K562 (cell line): ENCODE measurements around the gene SIDT2. TPM values are rescaled to one million over a fixed set of nuclear protein-coding genes. Genes with fewer than 3 reads are reported as not detected.

Source experiments
- BCL6 ChIP-seq: fragments of 250-450 bp; sonication (Bioruptor Pico); IDR thresholded peaks from 2 replicates; pipeline ENCODE4 v1.4.0; 2020
- BMI1 ChIP-seq: fragments of 150-350 bp; IDR thresholded peaks from 2 replicates; pipeline ENCODE4 v1.6.1; 2014; ENCODE audit warnings: low read length
- CAMTA2 ChIP-seq: fragments of 250-450 bp; sonication (Bioruptor Pico); conservative IDR thresholded peaks from 2 replicates; pipeline ENCODE4 v1.5.1; 2022
- CHD2 ChIP-seq: IDR thresholded peaks from 2 replicates; pipeline ENCODE4 v1.6.1; 2011; ENCODE audit warnings: low read depth, low read length
- CXXC5 ChIP-seq: fragments of 250-450 bp; sonication (Bioruptor Pico); IDR thresholded peaks from 2 replicates; pipeline ENCODE4 v1.8.0; 2022; ENCODE audit warnings: inconsistent platforms, mild to moderate bottlenecking, moderate library complexity
- ETS2 ChIP-seq: IDR thresholded peaks from 2 replicates; pipeline ENCODE4 v1.6.1; 2016; ENCODE audit warnings: borderline replicate concordance, missing genetic modification characterization, mild to moderate bottlenecking, moderate library complexity, missing compliant biosample characterization; ENCODE audit not compliant: poor library complexity, severe bottlenecking
- GABPB2 ChIP-seq: fragments of 250-450 bp; sonication (Bioruptor Pico); conservative IDR thresholded peaks from 2 replicates; pipeline ENCODE4 v1.5.1; 2021; ENCODE audit warnings: mild to moderate bottlenecking
- GATAD2A ChIP-seq: fragments of 450-650 bp; IDR thresholded peaks from 2 replicates; pipeline ENCODE4 v1.6.1; 2017
- HDAC3 ChIP-seq: fragments of 450-650 bp; IDR thresholded peaks from 2 replicates; pipeline ENCODE4 v1.6.1; 2018; ENCODE audit warnings: borderline replicate concordance, mild to moderate bottlenecking, moderate library complexity; ENCODE audit not compliant: partially characterized antibody
- HINFP ChIP-seq: fragments of 450-650 bp; conservative IDR thresholded peaks from 2 replicates; pipeline ENCODE4 v1.6.1; 2016; ENCODE audit warnings: missing genetic modification characterization, low read depth, mild to moderate bottlenecking, control low read depth, missing compliant biosample characterization
- IFI16 ChIP-seq: fragments of 250-450 bp; sonication (Bioruptor Pico); IDR thresholded peaks from 2 replicates; pipeline ENCODE4 v2.1.2; 2022; ENCODE audit warnings: mild to moderate bottlenecking, inconsistent platforms
- MAZ ChIP-seq, 2 experiments: fragments of 450-650 bp in 1 of 2; sonication (generic) in 1 of 2; formaldehyde crosslinking; IDR thresholded peaks in 1 of 2; conservative IDR thresholded peaks in 1 of 2; 2 replicates each; pipeline versions ENCODE4 v1.4.0 to v1.5.0; 2020; ENCODE audit warnings: mild to moderate bottlenecking in 1 of 2, missing genetic modification reagents in 1 of 2
- MBD2 ChIP-seq: sonication (generic); IDR thresholded peaks from 2 replicates; pipeline ENCODE4 v1.6.1; 2016; ENCODE audit warnings: low read depth, borderline replicate concordance
- NCOA1 ChIP-seq: fragments of 450-650 bp; IDR thresholded peaks from 2 replicates; pipeline ENCODE4 v1.6.1; 2016; ENCODE audit warnings: low read depth
- NFRKB ChIP-seq: fragments of 450-650 bp; IDR thresholded peaks from 2 replicates; pipeline ENCODE4 v1.6.1; 2016; ENCODE audit warnings: low read depth
- PHF21A ChIP-seq: fragments of 450-650 bp; IDR thresholded peaks from 2 replicates; pipeline ENCODE4 v1.6.1; 2017; ENCODE audit warnings: low read depth, borderline replicate concordance
- RB1 ChIP-seq: fragments of 450-650 bp; IDR thresholded peaks from 2 replicates; pipeline ENCODE4 v1.6.1; 2017; ENCODE audit warnings: low read depth, mild to moderate bottlenecking
- SRSF7 ChIP-seq: fragments of 200-400 bp; formaldehyde crosslinking; optimal IDR thresholded peaks from 2 replicates; pipeline ENCODE3; 2017; ENCODE audit warnings: mild to moderate bottlenecking, low read depth, low read length
- TAF1 ChIP-seq: IDR thresholded peaks from 2 replicates; pipeline ENCODE4 v1.6.1; 2011; ENCODE audit warnings: mild to moderate bottlenecking, low read length, moderate library complexity; ENCODE audit not compliant: insufficient read depth, control insufficient read depth, severe bottlenecking; ENCODE audit errors: extremely low read depth
- YBX1 ChIP-seq: fragments of 450-650 bp; IDR thresholded peaks from 2 replicates; pipeline ENCODE4 v1.7.1; 2016; ENCODE audit warnings: mild to moderate bottlenecking
- ZNF12 ChIP-seq: sonication (generic); formaldehyde crosslinking; IDR thresholded peaks from 2 replicates; pipeline ENCODE4 v1.4.0; 2020; ENCODE audit warnings: mild to moderate bottlenecking, missing genetic modification reagents
- ZNF146 ChIP-seq: IDR thresholded peaks from one replicate; pipeline ENCODE4 v1.6.1; 2018; ENCODE audit warnings: missing compliant biosample characterization; ENCODE audit not compliant: unreplicated experiment
- ZNF197 ChIP-seq: fragments of 200-800 bp; sonication (Bioruptor generic); IDR thresholded peaks from 2 replicates; pipeline ENCODE4 v1.6.1; 2016; ENCODE audit warnings: low read depth, missing genetic modification characterization, missing compliant biosample characterization
- ZNF398 ChIP-seq: fragments of 250-450 bp; sonication (Bioruptor Pico); IDR thresholded peaks from 2 replicates; pipeline ENCODE4 v1.8.0; 2021; ENCODE audit warnings: moderate library complexity, mild to moderate bottlenecking, inconsistent platforms
- polyA plus RNA-seq, 8 experiments: library from polyadenylated mRNA; depleted of rRNA in 4 of 8; stranded (reverse) in 5 of 8; unstranded in 3 of 8; fragments of >200 nt; fragmentation: Nextera tagmentation in 2 of 8; fragmentation: Illumina TruSeq in 1 of 8; extraction: Ambion mirVana in 2 of 8; extraction: Trizol in 1 of 8; gene quantifications; 2 replicates each; pipeline versions ENCODE4 v1.2.1 to v1.2.3, GENCODE V29; 2011 to 2014; ENCODE audit warnings: inconsistent platforms in 1 of 8, missing spikeins in 1 of 8
- total RNA-seq, 7 experiments: library from RNA; depleted of rRNA in 6 of 7; stranded (reverse); fragments of >200 nt in 6 of 7; fragmentation: Illumina TruSeq in 2 of 7; extraction: Trizol in 2 of 7; gene quantifications; 2 replicates each; pipeline versions ENCODE4 v1.2.1 to v1.2.3, GENCODE V29; 2011 to 2021; ENCODE audit warnings: low replicate concordance in 1 of 7

Gene SIDT2
- total and polyA plus RNA-seq, 9 of the 15 experiments (the other 6 are each of a cell fraction or from before 2014, with no cell fraction given) = 2.4 to 20.2 (median 6.5) TPM

GRCh38 chr11:117223741-117224689, 45.5 kb downstream of the SIDT2 start (continued):
- TF ChIP-seq HINFP (tag) = no peak
- TF ChIP-seq PHF21A = peak; percentile 74; the same call in 1 of the 2 replicates
- 0 out of 2 replicates have a peak, but pooled peaks have one; percentile 44 for TF ChIP-seq RB1
- TF ChIP-seq SRSF7 = no peak
- TF ChIP-seq NCOA1 = peak; percentile 77; the same call in 1 of the 2 replicates
- no peak for TF ChIP-seq CAMTA2 (CRISPR knock-in tag)
- no peak for TF ChIP-seq CHD2
- no peak for TF ChIP-seq NFRKB
- TF ChIP-seq GABPB2 (CRISPR knock-in tag) = no peak
- no peak for TF ChIP-seq YBX1
- peak; percentile 59; the same call in 1 of the 2 replicates for TF ChIP-seq BCL6 (CRISPR knock-in tag)
- no peak for TF ChIP-seq ETS2
- no peak for TF ChIP-seq ZNF398 (CRISPR knock-in tag)
- 0 out of 2 replicates have a peak, but pooled peaks have one; percentile 62 for TF ChIP-seq GATAD2A
- peak; percentile 45; the same call in 1 of the 2 replicates for TF ChIP-seq CXXC5 (CRISPR knock-in tag)
- TF ChIP-seq MBD2 = 0 out of 2 replicates have a peak, but pooled peaks have one; percentile 45
- TF ChIP-seq BMI1 = no peak
- TF ChIP-seq MAZ (CRISPR knock-in tag; conservative IDR thresholded peaks at IDR 0.05 in 1 of 2, IDR thresholded peaks at IDR 0.05 in 1 of 2) = peak; percentile 48 to 65; a peak in 2 of 4 replicates
- TF ChIP-seq ZNF146 (CRISPR knock-in tag) = no peak
- no peak for TF ChIP-seq IFI16 (CRISPR knock-in tag)
- TF ChIP-seq ZNF197 = no peak
- peak; percentile 37 for TF ChIP-seq TAF1
- TF ChIP-seq HDAC3 = peak; percentile 82
- no peak for TF ChIP-seq ZNF12
